Transverse colon (tissue), 4 donors: ENCODE data around the gene IL17C. TPM values are rescaled to one million over a fixed set of nuclear protein-coding genes. Genes with fewer than 3 reads are reported as not detected.
A peak's percentile ranks its signal among the peaks of the same experiment; 100 is the strongest.

Source experiments
- DNase-seq: peaks from one replicate; pipeline ENCODE4 v3.0.0-alpha.2; 2019
- H3K27ac ChIP-seq, 4 donors: fragments of 200-600 bp; sonication (generic); 2 replicates each; pipeline ENCODE4 v1.5.1; 2016 to 2018; ENCODE audit warnings: inconsistent platforms in 4 of 4
- H3K27me3 ChIP-seq: fragments of 200-600 bp; sonication (generic); 2 replicates; pipeline ENCODE4 v1.5.1; 2017; ENCODE audit warnings: inconsistent platforms
- H3K36me3 ChIP-seq, 4 donors: fragments of 200-600 bp; sonication (generic); 2 replicates each; pipeline ENCODE4 v1.5.1; 2017 to 2019; ENCODE audit warnings: inconsistent platforms in 4 of 4
- H3K4me1 ChIP-seq, 4 donors: fragments of 200-600 bp; sonication (generic); 2 replicates each; pipeline ENCODE4 v1.5.1; 2017 to 2020; ENCODE audit warnings: inconsistent platforms in 4 of 4
- H3K4me3 ChIP-seq, 4 donors: fragments of 200-600 bp; sonication (generic); 1 replicate in 1 of 4; 2 replicates in 3 of 4; pipeline versions ENCODE4 v1.5.1 to v1.6.1; 2017 to 2019; ENCODE audit warnings: inconsistent platforms in 4 of 4
- H3K9me3 ChIP-seq, 2 donors: fragments of 200-600 bp; sonication (generic); 2 replicates each; pipeline ENCODE4 v1.5.1; 2017 to 2019; ENCODE audit warnings: inconsistent platforms in 2 of 2
- CTCF ChIP-seq, 5 experiments: fragments of 200-600 bp in 3 of 5; fragments of 450-650 bp in 2 of 5; sonication (generic) in 3 of 5; IDR thresholded peaks; 1 replicate in 2 of 5; 2 replicates in 3 of 5; pipeline ENCODE4 v1.5.1; 2016 to 2017; ENCODE audit warnings: antibody characterized with exemption in 5 of 5, inconsistent platforms in 3 of 5, mild to moderate bottlenecking in 2 of 5, moderate library complexity in 1 of 5
- EP300 ChIP-seq: sonication (generic); formaldehyde crosslinking; IDR thresholded peaks from one replicate; pipeline ENCODE4 v1.6.1; 2017; ENCODE audit warnings: antibody characterized with exemption, low read depth
- POLR2A ChIP-seq: fragments of 450-650 bp; IDR thresholded peaks from one replicate; pipeline ENCODE4 v1.6.1; 2016; ENCODE audit warnings: antibody characterized with exemption, mild to moderate bottlenecking, moderate library complexity
- POLR2AphosphoS5 ChIP-seq, 3 donors: sonication (generic); formaldehyde crosslinking; IDR thresholded peaks; one replicate each; pipeline ENCODE4 v1.6.1; 2016; ENCODE audit warnings: antibody characterized with exemption in 3 of 3
- WGBS, 2 donors: methylation state at CpG; one replicate each; pipeline ENCODE4 v1.1.5; 2018; ENCODE audit warnings: low coverage in 1 of 2; 5-methylcytosine and 5-hydroxymethylcytosine counted together
- in situ Hi-C, 4 donors: fragments of 200-750 bp; cut with MboI; loops; one replicate each; pipeline versions ENCODE4 v1.15.0 to v1.15.1; 2017; ENCODE audit warnings: low sequenced_read_pairs in 3 of 4, low pct_ligation_motif_present in 1 of 4, low pct_unique_long_range_greater_than_20kb in 1 of 4
- intact Hi-C: fragments of 100-400 bp; cut with DNase I; formaldehyde crosslinking; loops from one replicate; pipeline ENCODE4 v1.15.1; 2023; ENCODE audit warnings: low total_unique reads
- total RNA-seq, 4 donors: library from RNA; depleted of rRNA; stranded (reverse); fragments of >200 nt; gene quantifications; one replicate each; pipeline ENCODE4 v1.1.0, GENCODE V29; 2016

IL17C gene
- total RNA-seq, 4 donors from 2014 or later = not detected

GRCh38 chr16:88632587-88632930 is 5.8 kb upstream of the IL17C start:
- WGBS, 2 donors = 70 to 93% methylated on average over 2 to 11 of the region's 11 CpGs
- Histone ChIP-seq H3K9me3 (no peaks in the 10 kb centered on the region), H3K4me1 (peaks cover 4 to 17% (median 15%) of the 10 kb centered on the region in 4 donors), H3K27ac (no peak overlapping the region), H3K36me3 (peaks cover 0 to 23% (median 7%) of the 10 kb centered on the region in 4 donors), H3K4me3 (no peak overlapping the region), H3K27me3 (peaks cover 27% of the 10 kb centered on the region)
- no peak for DNase-seq
- intact Hi-C loops (no loop called here), in situ Hi-C loops (no loop called here)
- TF ChIP-seq POLR2AphosphoS5 (IDR thresholded peaks at IDR 0.05) = no peak
- no peak for TF ChIP-seq EP300
- no peak for TF ChIP-seq POLR2A

GRCh38 chr16:88633684-88634140 is 4.7 kb upstream of the IL17C start:
- peak overlapping the region in 2 of 4 donors; percentile 36 to 50 for H3K4me3 ChIP-seq
- DNase-seq = peak; percentile 60
- 28% methylated on average over 23 of the region's 23 CpGs; no CpG with 5 or more reads in 1 of the 2 donors for WGBS, 2 donors
- peak overlapping the region; percentile 43 to 60 (median 50) for H3K27ac ChIP-seq
- peaks cover 8 to 28% (median 23%) of the 10 kb centered on the region in 4 donors for H3K4me1 ChIP-seq
- H3K27me3 ChIP-seq = peaks cover 36% of the 10 kb centered on the region
- TF ChIP-seq CTCF (IDR thresholded peaks at IDR 0.05) (peak in 2 of 5 experiments; percentile 20 to 39), POLR2AphosphoS5 (IDR thresholded peaks at IDR 0.05) (no peak), EP300 (no peak), POLR2A (no peak)
- H3K9me3 ChIP-seq = no peaks in the 10 kb centered on the region
- in situ Hi-C loops = no loop called here
- intact Hi-C loops = no loop called here
- H3K36me3 ChIP-seq = peaks cover 0 to 23% (median 7%) of the 10 kb centered on the region in 4 donors

- TF ChIP-seq POLR2A = no peak
- peak in 1 of 3 donors; percentile 19 for TF ChIP-seq POLR2AphosphoS5 (IDR thresholded peaks at IDR 0.05)
- TF ChIP-seq CTCF (IDR thresholded peaks at IDR 0.05) = no peak
Measured at GRCh38 chr16:88634141-88634993, 4.0 kb upstream of the IL17C start.

GRCh38 chr16:88634994-88635670 is 3.2 kb upstream of the IL17C start:
- Histone ChIP-seq H3K9me3 (no peaks in the 10 kb centered on the region), H3K4me1 (peaks cover 12 to 39% (median 35%) of the 10 kb centered on the region in 4 donors), H3K4me3 (peak overlapping the region in 2 of 4 donors; percentile 36 to 50), H3K36me3 (peaks cover 0 to 18% (median 4%) of the 10 kb centered on the region in 4 donors), H3K27ac (peak overlapping the region in 3 of 4 donors; percentile 49 to 60 (median 52)), H3K27me3 (peaks cover 50% of the 10 kb centered on the region)
- WGBS, 2 donors = 40% methylated on average over 4 to 28 of the region's 28 CpGs
- intact Hi-C loops = no loop called here
- TF ChIP-seq POLR2AphosphoS5 (IDR thresholded peaks at IDR 0.05) (no peak), CTCF (IDR thresholded peaks at IDR 0.05) (no peak), EP300 (no peak), POLR2A (no peak)
- no peak for DNase-seq
- in situ Hi-C loops = no loop called here

More at GRCh38 chr16:88634141-88634993, 4.0 kb upstream of the IL17C start:
- H3K36me3 ChIP-seq = peaks cover 0 to 23% (median 7%) of the 10 kb centered on the region in 4 donors
- no peaks in the 10 kb centered on the region for H3K9me3 ChIP-seq
- H3K27me3 ChIP-seq = peaks cover 42% of the 10 kb centered on the region
- DNase-seq = peak; percentile 74
- 3% methylated on average over 60 of the region's 82 CpGs; no CpG with 5 or more reads in 1 of the 2 donors for WGBS, 2 donors
- H3K4me1 ChIP-seq = peaks cover 9 to 34% (median 29%) of the 10 kb centered on the region in 4 donors
- peak overlapping the region; percentile 43 to 60 (median 50) for H3K27ac ChIP-seq
- H3K4me3 ChIP-seq = peak overlapping the region; percentile 1 to 50 (median 26)
- in situ Hi-C loops (no loop called here), intact Hi-C loops (no loop called here)
